HG03520 (cell line): ENCODE measurements around the gene MARCHF9.
"Not testable (repeated sequence)": the region's sequence is repeated elsewhere in the genome, so short reads cannot be mapped to it uniquely, and the experiment has no call there.

Source experiments
- ATAC-seq: cut with Tn5 transposase; IDR thresholded peaks from one replicate; pipeline ENCODE4 v1.9.1; 2021; ENCODE audit warnings: mild to moderate bottlenecking, moderate library complexity; ENCODE audit not compliant: unreplicated experiment

MARCHF9 gene

DNA sequence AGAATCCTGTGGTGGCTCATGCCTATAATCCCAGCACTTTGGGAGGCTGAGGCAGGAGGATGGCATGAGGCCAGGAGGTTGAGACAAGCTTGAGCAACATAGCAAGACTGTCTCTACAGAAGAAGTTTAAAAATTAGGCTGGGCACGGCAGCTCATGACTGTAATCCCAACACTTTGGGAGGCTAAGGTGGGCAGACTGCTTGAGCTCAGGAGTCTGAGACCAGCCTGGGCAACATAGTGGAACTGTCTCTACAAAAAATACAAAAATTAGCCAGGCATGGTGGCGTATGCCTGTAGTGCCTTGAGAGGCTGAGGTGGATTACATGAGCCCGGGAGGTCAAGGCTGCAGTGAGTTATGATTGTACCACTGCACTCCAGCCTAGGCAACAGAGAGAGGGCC is 13.0 kb downstream of the MARCHF9 start:
- no peak for ATAC-seq

DNA sequence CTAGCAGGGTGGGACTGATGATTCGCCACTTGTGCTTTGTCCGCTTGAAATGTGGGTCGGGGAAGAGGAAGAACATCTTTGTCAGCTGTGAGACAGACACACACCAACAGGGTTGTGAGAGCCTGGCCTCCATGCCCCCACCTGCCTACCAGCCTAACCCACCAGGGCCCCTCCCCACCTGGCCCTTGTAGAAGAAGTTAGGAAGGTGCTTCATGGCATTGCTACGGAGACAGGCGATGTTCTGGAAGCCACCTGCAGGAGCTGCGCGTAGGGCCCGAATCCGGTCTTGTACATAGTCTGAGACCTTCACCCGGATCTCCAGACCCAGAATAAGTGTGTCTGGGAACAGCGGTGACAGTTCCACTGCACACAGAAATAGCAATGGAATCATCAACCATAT is 14.7 kb downstream of the MARCHF9 start:
- no peak for ATAC-seq

GRCh38 chr12:57770734-57771133 is 15.8 kb downstream of the MARCHF9 start:
- ATAC-seq: no peak

DNA sequence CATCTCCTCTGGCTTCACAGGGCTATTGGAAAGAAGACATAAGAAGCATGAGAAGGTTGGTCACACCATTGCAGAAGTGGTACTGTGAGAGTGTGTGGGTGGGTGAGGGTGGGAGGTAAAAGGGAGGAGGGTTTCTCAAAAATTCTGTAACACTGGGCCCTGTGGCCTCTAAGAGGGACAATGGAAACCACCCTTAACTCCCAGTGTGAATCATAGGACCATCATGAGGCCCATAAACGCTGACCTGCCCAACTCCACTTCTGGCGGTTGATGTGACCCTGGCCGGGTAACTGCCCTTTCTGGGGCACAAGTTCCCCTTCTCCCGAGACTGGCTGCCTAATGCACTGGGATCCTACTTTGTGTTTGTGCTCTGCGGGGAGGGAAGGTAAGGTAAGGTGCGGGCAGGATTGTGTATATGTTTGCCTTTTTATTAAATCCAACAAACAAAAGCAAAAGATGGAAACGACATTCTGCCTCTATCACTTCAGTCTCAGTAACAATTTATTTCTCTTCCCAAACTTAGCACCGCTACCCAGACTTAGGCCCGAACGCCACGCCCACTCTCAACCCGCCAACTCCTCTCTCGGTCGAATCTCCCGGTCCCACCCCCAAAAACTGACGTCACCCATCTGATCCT is 16.5 kb downstream of the MARCHF9 start:
- ATAC-seq: peak; percentile 65

DNA sequence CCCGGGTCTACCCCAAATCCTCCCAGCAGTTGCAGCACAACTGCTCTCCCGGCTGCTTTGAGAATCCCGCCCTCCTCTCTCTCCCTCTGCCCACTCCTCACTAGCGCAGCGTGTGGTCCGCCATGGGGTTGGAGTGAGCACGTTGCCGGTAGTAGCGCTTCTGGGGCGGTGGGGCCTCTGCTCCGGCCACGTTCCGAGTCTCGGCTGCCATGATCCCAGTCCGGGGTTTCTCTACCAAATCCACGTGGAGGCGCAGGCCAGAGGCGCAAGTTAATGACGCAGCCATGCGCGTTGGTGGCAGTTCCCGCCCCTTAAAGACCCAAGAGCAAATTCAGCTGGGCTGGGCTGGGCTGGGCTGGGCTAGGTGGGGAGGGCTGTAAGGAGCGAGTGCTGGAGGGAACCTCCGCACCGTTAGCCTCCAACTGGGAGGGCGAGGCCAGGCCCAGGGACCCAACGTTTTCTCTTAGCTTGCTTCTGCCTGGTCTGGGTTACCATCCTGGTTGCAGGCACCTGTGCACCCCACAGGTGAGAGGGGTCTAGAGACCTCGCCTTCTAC is 17.0 kb downstream of the MARCHF9 start, which contains the start of gene METTL1:
Gene METTL1 (minus strand): TSS at position 233 of the 556 bp plus-strand sequence. CDS start 22 bp downstream, at position 211.
- ATAC-seq: peak; percentile 78

- peak; percentile 4 for ATAC-seq
Observed at GRCh38 chr12:57772429-57773322, 17.8 kb downstream of the MARCHF9 start, which contains the start of gene EEF1AKMT3. Gene EEF1AKMT3 (plus strand): TSS chr12:57772614. CDS start chr12:57772725, 111 bp downstream.

DNA sequence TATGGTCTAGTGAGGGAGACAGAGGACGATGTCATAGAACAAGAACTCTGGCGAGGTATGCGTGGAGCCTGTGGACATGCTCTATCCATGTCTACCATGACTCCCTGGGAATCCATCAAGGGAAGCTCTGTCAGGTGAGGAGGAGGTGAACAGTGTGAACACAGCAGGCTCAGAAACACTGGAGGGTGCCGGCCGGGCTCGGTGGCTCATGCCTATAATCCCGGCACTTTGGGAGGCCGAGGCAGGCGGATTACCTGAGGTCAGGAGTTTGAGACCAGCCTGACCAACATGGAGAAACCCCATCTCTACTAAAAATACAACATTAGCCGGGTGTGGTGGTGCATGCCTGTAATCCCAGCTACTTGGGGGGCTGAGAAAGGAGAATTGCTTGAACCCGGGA is 19.7 kb downstream of the MARCHF9 start:
- ATAC-seq: not testable (repeated sequence)

DNA sequence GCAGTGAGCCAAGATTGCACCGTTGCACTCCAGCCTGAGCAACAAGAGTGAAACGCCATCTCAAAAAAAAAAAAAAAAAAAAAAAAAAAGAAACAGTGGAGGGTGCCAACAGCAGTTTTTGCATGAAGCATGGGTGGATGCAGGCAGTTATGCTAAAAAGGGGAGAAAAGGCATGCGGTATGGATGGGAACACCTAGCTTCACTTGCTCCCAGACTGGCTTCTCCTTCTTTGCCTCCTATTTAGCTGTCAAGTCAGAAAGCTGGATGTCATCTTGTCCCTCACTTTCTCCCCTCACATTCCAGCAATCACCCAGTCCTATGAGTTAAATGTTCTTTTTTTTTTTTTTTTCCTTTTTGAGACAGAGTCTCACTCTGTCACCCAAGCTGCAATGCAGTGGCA is 20.1 kb downstream of the MARCHF9 start:
- ATAC-seq: no peak

- ATAC-seq: no peak
Observed at GRCh38 chr12:57775563-57776246, 20.8 kb downstream of the MARCHF9 start.

DNA sequence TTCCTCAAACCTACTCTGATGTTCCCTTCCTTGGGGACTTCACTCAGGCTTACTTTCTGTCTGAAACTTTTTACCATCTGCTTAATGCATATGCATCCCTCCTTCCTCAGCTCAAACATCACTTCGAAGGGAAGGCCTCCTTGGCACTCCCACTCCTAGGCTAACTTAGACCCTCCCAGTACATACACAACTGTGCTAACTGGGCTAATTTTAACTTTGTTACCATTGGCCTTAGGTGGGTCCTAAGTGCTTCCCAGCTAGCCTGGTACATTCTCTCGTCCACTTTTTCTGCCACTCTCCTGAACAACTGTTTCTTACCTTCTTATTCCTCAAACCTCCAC is 21.3 kb downstream of the MARCHF9 start:
- no peak for ATAC-seq

DNA sequence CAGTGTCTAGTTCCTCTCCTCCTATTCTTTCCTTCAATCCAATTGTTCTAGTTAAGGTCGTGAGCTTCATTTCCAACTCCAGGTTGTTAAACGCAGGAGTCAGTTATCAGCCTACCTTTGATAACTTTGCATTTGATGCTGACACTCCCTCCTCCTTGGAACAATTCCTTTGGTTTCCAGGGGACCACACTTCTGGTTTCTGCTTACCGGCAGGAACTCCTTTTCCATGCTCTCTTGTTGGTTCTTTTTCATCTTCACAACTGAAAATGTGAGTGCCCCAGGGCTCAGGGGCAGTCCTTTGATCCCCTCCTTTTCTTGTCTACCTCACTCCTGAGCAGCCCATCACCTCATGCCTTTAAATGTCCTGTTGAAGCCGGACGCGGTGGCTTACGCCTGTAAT is 22.5 kb downstream of the MARCHF9 start:
- ATAC-seq: no peak

DNA sequence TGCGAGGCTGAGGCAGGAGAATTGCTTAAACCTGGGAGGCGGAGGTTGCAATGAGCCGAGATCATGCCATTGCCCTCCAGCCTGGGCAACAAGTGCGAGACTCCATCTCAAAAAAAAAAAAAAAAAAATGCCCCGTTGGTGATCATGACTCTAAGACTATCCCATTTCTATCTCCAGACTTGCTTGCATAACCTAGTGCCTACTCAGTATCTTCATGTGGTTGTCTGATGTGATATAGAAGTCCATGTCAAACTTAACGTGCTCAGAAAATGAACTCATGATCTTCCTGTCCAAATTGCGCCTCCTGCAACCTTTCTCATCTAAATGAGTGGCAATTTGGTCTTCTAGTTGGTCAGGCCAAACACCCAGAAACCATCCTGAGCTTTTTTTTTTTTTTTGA is 23.0 kb downstream of the MARCHF9 start:
- no peak for ATAC-seq

DNA sequence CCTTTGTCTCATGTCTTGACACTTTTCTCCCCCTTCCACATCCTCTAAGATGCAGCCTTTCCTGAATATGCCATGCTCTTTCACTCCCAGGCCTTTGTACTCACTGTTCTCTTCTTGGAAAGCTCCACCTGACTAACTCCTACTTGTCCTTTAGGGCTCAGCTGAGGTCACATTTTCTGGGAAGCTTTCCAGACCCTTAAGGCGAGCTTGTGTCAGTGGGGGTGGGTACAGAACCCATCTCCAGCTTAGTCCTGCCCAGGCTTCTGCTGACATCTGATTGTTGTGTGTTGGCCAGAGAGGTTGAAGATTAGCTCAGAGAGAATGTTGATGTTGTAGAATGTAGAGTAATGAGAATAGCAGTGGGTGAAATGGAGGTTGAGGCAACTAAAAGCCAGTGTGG is 24.8 kb downstream of the MARCHF9 start:
- ATAC-seq: no peak

DNA sequence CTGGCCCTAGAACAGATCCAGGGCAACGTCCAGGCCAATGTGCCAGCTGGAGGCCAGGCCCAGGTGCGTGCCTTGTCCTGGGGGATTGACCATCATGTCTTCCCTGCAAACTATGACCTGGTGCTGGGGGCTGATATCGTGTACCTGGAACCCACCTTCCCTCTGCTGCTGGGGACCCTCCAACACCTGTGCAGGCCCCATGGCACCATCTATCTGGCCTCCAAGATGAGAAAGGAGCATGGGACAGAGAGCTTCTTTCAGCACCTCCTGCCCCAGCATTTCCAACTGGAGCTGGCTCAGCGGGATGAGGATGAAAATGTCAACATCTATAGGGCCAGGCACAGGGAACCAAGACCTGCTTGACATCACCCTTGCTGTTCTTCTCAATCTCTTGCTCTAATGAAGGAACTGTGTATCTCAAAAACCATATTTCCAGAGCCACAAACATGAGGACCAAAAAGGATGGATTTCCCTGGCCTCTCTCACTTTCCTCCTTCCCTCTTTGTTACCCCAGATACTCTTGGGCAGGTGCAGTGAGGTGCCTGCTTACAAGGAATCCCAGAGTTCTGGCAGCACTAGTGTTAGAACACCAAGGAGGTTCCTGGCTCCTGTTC is 25.5 kb downstream of the MARCHF9 start:
- no peak for ATAC-seq

- ATAC-seq: no peak
Observed at GRCh38 chr12:57781244-57781643, 26.3 kb downstream of the MARCHF9 start.

GRCh38 chr12:57781801-57782200 is 26.9 kb downstream of the MARCHF9 start:
- no peak for ATAC-seq

GRCh38 chr12:57782243-57782607 is 27.3 kb downstream of the MARCHF9 start:
- peak; percentile 19 for ATAC-seq

DNA sequence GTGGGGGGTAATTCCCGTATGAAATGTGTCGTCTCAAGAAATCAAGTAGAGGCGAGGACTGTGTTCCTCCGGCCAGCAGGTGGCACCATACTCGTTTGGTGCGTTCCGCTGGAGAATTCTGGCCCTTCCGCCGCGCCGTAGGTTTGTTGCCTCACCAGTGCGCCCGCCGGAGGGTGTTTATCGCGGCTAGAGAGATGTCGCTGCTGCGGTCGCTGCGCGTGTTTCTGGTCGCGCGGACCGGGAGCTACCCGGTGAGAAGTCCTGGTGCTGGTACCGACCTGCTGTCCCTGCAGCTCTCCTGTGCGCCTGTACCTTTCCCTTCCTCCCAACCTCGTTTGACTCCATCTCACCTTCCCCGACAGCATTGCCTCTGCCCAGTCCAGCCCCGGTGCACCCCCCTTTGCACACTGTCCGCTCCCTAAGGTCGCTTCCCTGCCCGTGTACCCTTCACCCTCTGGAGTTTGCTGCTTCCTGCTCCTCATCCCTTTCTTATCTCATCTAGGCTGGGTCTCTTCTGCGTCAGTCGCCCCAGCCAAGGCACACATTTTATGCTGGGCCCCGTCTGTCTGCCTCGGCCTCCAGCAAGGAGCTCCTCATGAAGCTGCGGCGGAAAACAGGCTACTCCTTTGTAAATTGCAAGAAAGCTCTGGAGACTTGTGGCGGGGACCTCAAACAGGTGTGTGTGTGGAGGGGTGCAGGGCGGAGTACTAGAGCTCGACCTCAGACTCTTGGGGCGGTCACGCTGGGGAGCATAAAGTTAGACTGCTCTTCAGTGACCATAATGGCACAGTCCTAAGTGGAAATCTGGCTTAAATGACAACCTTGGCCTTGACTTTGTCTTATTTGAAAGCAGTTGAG is 27.9 kb downstream of the MARCHF9 start, which contains the start of gene TSFM:
Gene TSFM (plus strand): TSS at position 180 of the 858 bp plus-strand sequence. CDS start 15 bp downstream, at position 195.
- peak; percentile 74 for ATAC-seq

DNA sequence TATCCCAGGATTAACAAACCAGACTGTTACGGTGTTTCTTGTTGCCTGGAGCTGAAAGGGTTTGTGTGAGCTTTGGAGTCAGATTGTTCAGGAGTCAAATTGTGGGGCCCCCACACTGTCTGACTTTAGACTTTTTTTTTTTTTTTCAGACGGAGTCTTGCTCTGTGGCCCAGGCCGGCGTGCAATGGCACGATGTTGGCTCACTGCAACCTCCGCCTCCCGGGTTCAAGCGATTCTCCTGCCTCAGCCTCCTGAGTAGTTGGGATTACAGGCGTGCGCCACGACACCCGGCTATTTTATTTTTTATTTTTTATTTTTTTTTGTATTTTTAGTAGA is 28.5 kb downstream of the MARCHF9 start:
- no peak for ATAC-seq

- ATAC-seq: no peak
Observed at GRCh38 chr12:57783861-57784260, 29.0 kb downstream of the MARCHF9 start.
